Suprapubic skin (tissue), 4 donors: ENCODE measurements around the gene ANKRD12.

Source experiments
- CTCF ChIP-seq, 2 donors: fragments of 200-600 bp in 1 of 2; fragments of 450-650 bp in 1 of 2; sonication (generic) in 1 of 2; IDR thresholded peaks; one replicate each; pipeline ENCODE4 v1.5.1; 2016 to 2019; ENCODE audit warnings: antibody characterized with exemption in 2 of 2, mild to moderate bottlenecking in 1 of 2, moderate library complexity in 1 of 2
- EP300 ChIP-seq: sonication (generic); formaldehyde crosslinking; IDR thresholded peaks from one replicate; pipeline ENCODE4 v1.6.1; 2017; ENCODE audit warnings: antibody characterized with exemption
- POLR2A ChIP-seq, 2 donors: fragments of 450-650 bp; IDR thresholded peaks; one replicate each; pipeline ENCODE4 v1.6.1; 2017; ENCODE audit warnings: antibody characterized with exemption in 2 of 2, mild to moderate bottlenecking in 2 of 2, moderate library complexity in 2 of 2
- POLR2AphosphoS5 ChIP-seq, 3 donors: sonication (generic); formaldehyde crosslinking; IDR thresholded peaks; one replicate each; pipeline ENCODE4 v1.6.1; 2017; ENCODE audit warnings: antibody characterized with exemption in 3 of 3

DNA sequence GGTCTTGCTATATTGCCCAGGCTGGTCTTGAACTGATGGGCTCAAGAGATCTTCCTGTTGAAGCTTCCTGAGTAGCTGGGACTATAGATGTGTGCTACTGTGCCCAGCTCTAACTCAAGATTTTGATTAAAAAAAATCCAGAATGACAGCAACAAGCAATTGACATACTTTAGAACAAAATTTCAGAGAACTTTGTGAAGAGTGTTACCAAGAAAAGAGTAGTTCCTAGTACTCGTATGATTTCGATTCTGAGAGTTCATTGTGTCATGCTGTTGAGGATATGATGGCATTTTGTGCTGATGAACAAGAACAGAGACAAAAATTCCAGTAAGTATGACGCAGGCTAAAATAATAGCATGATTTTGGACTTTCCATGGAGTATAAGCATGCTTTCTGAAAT is 107.8 kb downstream of the ANKRD12 start:
- no peak for TF ChIP-seq CTCF (IDR thresholded peaks at IDR 0.05)
- no peak for TF ChIP-seq POLR2AphosphoS5 (IDR thresholded peaks at IDR 0.05)
- TF ChIP-seq POLR2A (IDR thresholded peaks at IDR 0.05), result no peak
- TF ChIP-seq EP300, result no peak
